Measurements from ENCODE around the gene IFIT5.
"Not testable (repeated sequence)": the region's sequence is repeated elsewhere in the genome, so short reads cannot be mapped to it uniquely, and the experiment has no call there.

DNA sequence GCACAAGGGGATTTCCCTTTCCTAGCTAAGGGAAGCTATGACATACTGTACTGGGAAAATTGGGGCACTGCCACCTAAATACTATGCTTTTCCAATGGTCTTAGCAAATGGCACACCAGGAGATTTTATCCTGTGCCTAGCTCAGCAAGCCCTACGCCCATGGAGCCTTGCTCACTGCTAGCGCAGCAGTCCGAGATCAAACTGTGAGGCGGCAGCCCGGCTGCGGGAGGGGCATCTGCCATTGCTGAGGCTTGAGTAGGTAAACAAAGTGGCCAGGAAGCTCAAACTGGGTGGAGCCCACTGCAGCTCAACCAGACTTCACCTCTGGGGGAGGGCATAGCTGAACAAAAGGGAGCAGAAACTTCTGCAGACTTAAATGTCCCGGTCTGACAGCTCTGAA lies 30.5 kb downstream of the IFIT5 start:
- not testable (repeated sequence) for TF ChIP-seq SP1 (IDR thresholded peaks at IDR 0.05); BHLHE40 (IDR thresholded peaks at IDR 0.05; ENCODE audit: borderline replicate concordance); SUZ12 (IDR thresholded peaks at IDR 0.05); NFRKB (IDR thresholded peaks at IDR 0.05); ELF4 (IDR thresholded peaks at IDR 0.05); LEF1 (IDR thresholded peaks at IDR 0.05; ENCODE audit: borderline replicate concordance); TARDBP (IDR thresholded peaks at IDR 0.05); FOXA1 (IDR thresholded peaks at IDR 0.05); CTBP1 (IDR thresholded peaks at IDR 0.05; ENCODE audit: borderline replicate concordance)

Data from HEK293T (cell line).